Peyer's patch (tissue), 4 donors: ENCODE data around the gene EDC4. TPM values are rescaled to one million over a fixed set of nuclear protein-coding genes. Genes with fewer than 3 reads are reported as not detected.

Experiments used
- DNase-seq, 3 donors: peaks; one replicate each; pipeline ENCODE4 v3.0.0-alpha.2; 2017 to 2019
- H3K27ac ChIP-seq, 4 donors: fragments of 200-600 bp; sonication (generic); one replicate each; pipeline ENCODE4 v1.5.1; 2016 to 2019
- H3K27me3 ChIP-seq, 2 donors: fragments of 200-600 bp; sonication (generic); one replicate each; pipeline ENCODE4 v1.5.1; 2019
- H3K36me3 ChIP-seq, 3 donors: fragments of 200-600 bp; sonication (generic); one replicate each; pipeline ENCODE4 v1.5.1; 2016 to 2019
- H3K4me1 ChIP-seq, 4 donors: fragments of 200-600 bp; sonication (generic); one replicate each; pipeline ENCODE4 v1.5.1; 2016 to 2019
- H3K4me3 ChIP-seq, 4 donors: fragments of 200-600 bp; sonication (generic); 1 replicate in 3 of 4; 2 replicates in 1 of 4; pipeline ENCODE4 v1.5.1; 2016 to 2019; ENCODE audit warnings: mild to moderate bottlenecking in 1 of 4
- H3K9me3 ChIP-seq, 4 donors: fragments of 200-600 bp; sonication (generic); one replicate each; pipeline ENCODE4 v1.5.1; 2016 to 2019; ENCODE audit warnings: mild to moderate bottlenecking in 1 of 4
- CTCF ChIP-seq, 6 experiments: fragments of 450-650 bp in 4 of 6; fragments of 200-600 bp in 2 of 6; sonication (generic) in 1 of 6; IDR thresholded peaks; one replicate each; pipeline ENCODE4 v1.5.1; 2017 to 2019; ENCODE audit warnings: antibody characterized with exemption in 6 of 6, mild to moderate bottlenecking in 3 of 6, moderate library complexity in 1 of 6
- POLR2A ChIP-seq, 2 donors: fragments of 450-650 bp; IDR thresholded peaks; one replicate each; pipeline ENCODE4 v1.5.1; 2017; ENCODE audit warnings: antibody characterized with exemption in 2 of 2, mild to moderate bottlenecking in 2 of 2, moderate library complexity in 2 of 2
- small RNA-seq, 2 donors: library from RNA; depleted of rRNA; stranded (forward); fragments of <200 nt; gene quantifications; one replicate each; pipeline ENCODE3, GENCODE V24; 2016
- total RNA-seq, 4 donors: library from RNA; depleted of rRNA; stranded (reverse); fragments of >200 nt; gene quantifications; one replicate each; pipeline ENCODE4 v1.1.0, GENCODE V29; 2016

EDC4 gene
- total RNA-seq, 4 donors from 2014 or later, result 94.2 to 154 (median 114) TPM

GRCh38 chr16:67928561-67929364 lies 55.9 kb downstream of the EDC4 start:
- DNase-seq, result peak; percentile 66 to 88 (median 82)
- Histone ChIP-seq H3K27me3 (no peaks in the 10 kb centered on the region), H3K4me1 (peaks cover 0 to 4% (median 0%) of the 10 kb centered on the region in 4 donors), H3K36me3 (peaks cover 0 to 63% (median 0%) of the 10 kb centered on the region in 3 donors), H3K4me3 (no peak overlapping the region), H3K9me3 (no peaks in the 10 kb centered on the region), H3K27ac (no peak overlapping the region)
- TF ChIP-seq POLR2A (IDR thresholded peaks at IDR 0.05), result no peak
- peak; percentile 67 to 92 (median 90) for TF ChIP-seq CTCF (IDR thresholded peaks at IDR 0.05)

- Histone ChIP-seq H3K9me3 (no peaks in the 10 kb centered on the region), H3K27me3 (no peaks in the 10 kb centered on the region), H3K4me3 (no peak overlapping the region), H3K27ac (no peak overlapping the region), H3K36me3 (peaks cover 0 to 70% (median 0%) of the 10 kb centered on the region in 3 donors), H3K4me1 (peaks cover 0 to 10% (median 6%) of the 10 kb centered on the region in 4 donors)
- DNase-seq, result no peak
- TF ChIP-seq POLR2A (IDR thresholded peaks at IDR 0.05), result no peak
- TF ChIP-seq CTCF (IDR thresholded peaks at IDR 0.05), result no peak
Measured at GRCh38 chr16:67930191-67930590, 57.3 kb downstream of the EDC4 start.

GRCh38 chr16:67930678-67931211 lies 57.9 kb downstream of the EDC4 start:
- H3K9me3 ChIP-seq, result no peaks in the 10 kb centered on the region
- no peak overlapping the region for H3K27ac ChIP-seq
- no peak overlapping the region for H3K4me3 ChIP-seq
- peaks cover 0 to 11% (median 8%) of the 10 kb centered on the region in 4 donors for H3K4me1 ChIP-seq
- no peak for TF ChIP-seq CTCF (IDR thresholded peaks at IDR 0.05)
- no peak for TF ChIP-seq POLR2A (IDR thresholded peaks at IDR 0.05)
- no peaks in the 10 kb centered on the region for H3K27me3 ChIP-seq
- H3K36me3 ChIP-seq, result peaks cover 0 to 70% (median 0%) of the 10 kb centered on the region in 3 donors
- DNase-seq, result no peak

Small RNAs within 50 kb of the gene (small RNA-seq; reads per million reads assigned to genes)
- gene AC040162.2 (0 reads per million in 2 donors), gene NRN1L (0 reads per million in 2 donors)

Other genes with a start within 250 kb of the EDC4 start
- 10 to 100 TPM in 3 of 4 donors, 1 to 10 TPM in 1; 8.4 to 55.3 (median 13.4) TPM for gene CARMIL2, start 227.9 kb upstream of the EDC4 start, total RNA-seq
- gene ACD, start 212.8 kb upstream of the EDC4 start, total RNA-seq, result 10 to 100 TPM; 14.2 to 37.2 (median 18.6) TPM
- 1 to 10 TPM in 3 of 4 donors, not detected in 1; 1.0 to 4.3 (median 2.1) TPM for gene PARD6A, start 212.1 kb upstream of the EDC4 start, total RNA-seq
- 10 to 100 TPM; 10.6 to 26.3 (median 13.4) TPM for gene ENKD1, start 206.3 kb upstream of the EDC4 start, total RNA-seq
- gene C16orf86, start 206.2 kb upstream of the EDC4 start, total RNA-seq, result 1 to 10 TPM in 3 of 4 donors, under 1 TPM in 1; 0.54 to 6.6 (median 2.0) TPM
- gene GFOD2, start 153.7 kb upstream of the EDC4 start, total RNA-seq, result 10 to 100 TPM in 3 of 4 donors, 1 to 10 TPM in 1; 9.9 to 40.7 (median 24.6) TPM
- 10 to 100 TPM; 15.2 to 29.9 (median 24.0) TPM for gene RANBP10, start 66.5 kb upstream of the EDC4 start, total RNA-seq
- 1 to 10 TPM in 1 of 4 donors, under 1 TPM in 2, not detected in 1; 0.35 to 7.4 (median 0.94) TPM for gene TSNAXIP1, start 66.2 kb upstream of the EDC4 start, total RNA-seq
- 10 to 100 TPM; 23.9 to 38.2 (median 31.7) TPM for gene THAP11, start 30.7 kb upstream of the EDC4 start, total RNA-seq
- gene NUTF2, start 26.1 kb upstream of the EDC4 start, total RNA-seq, result 10 to 100 TPM; 55.5 to 82.5 (median 69.1) TPM
- gene CENPT, start 25.4 kb upstream of the EDC4 start, total RNA-seq, result 100 to 1,000 TPM in 2 of 4 donors, 10 to 100 TPM in 2; 64.8 to 138 (median 94.6) TPM
- gene NRN1L, start 11.8 kb downstream of the EDC4 start, total RNA-seq, result 10 to 100 TPM in 1 of 4 donors, not detected in 3; 10.0 TPM
- gene PSKH1, start 20.2 kb downstream of the EDC4 start, total RNA-seq, result 10 to 100 TPM; 26.4 to 60.2 (median 35.5) TPM
- 1 to 10 TPM; 2.4 to 5.3 (median 3.8) TPM for gene CTRL, start 58.8 kb downstream of the EDC4 start, total RNA-seq
- gene PSMB10, start 63.8 kb downstream of the EDC4 start, total RNA-seq, result 100 to 1,000 TPM in 1 of 4 donors, 10 to 100 TPM in 3; 62.0 to 106 (median 79.9) TPM
- 10 to 100 TPM in 1 of 4 donors, 1 to 10 TPM in 3; 3.6 to 19.0 (median 4.6) TPM for gene LCAT, start 71.1 kb downstream of the EDC4 start, total RNA-seq
- 10 to 100 TPM; 10.7 to 83.3 (median 33.6) TPM for gene SLC12A4, start 95.6 kb downstream of the EDC4 start, total RNA-seq
- not detected for gene DPEP3, start 107.4 kb downstream of the EDC4 start, total RNA-seq
- 10 to 100 TPM in 2 of 4 donors, 1 to 10 TPM in 2; 1.1 to 12.4 (median 6.6) TPM for gene DPEP2, start 126.4 kb downstream of the EDC4 start, total RNA-seq
- gene DPEP2NB, start 142.9 kb downstream of the EDC4 start, total RNA-seq, result not detected
- 1 to 10 TPM; 3.4 to 6.7 (median 4.1) TPM for gene DDX28, start 150.2 kb downstream of the EDC4 start, total RNA-seq
- gene DUS2, start 150.2 kb downstream of the EDC4 start, total RNA-seq, result 10 to 100 TPM; 15.3 to 38.8 (median 21.2) TPM
- 10 to 100 TPM; 40.5 to 72.0 (median 61.0) TPM for gene NFATC3, start 212.3 kb downstream of the EDC4 start, total RNA-seq